ENCODE data around the gene LRRC45. TPM values are rescaled to one million over a fixed set of nuclear protein-coding genes. Genes with fewer than 3 reads are reported as not detected.

Gene LRRC45
- total and polyA plus RNA-seq, 9 of the 15 experiments (the other 6 are each of a cell fraction or from before 2014, with no cell fraction given) = 3.5 to 21.5 (median 11.2) TPM; not detected in 2

DNA sequence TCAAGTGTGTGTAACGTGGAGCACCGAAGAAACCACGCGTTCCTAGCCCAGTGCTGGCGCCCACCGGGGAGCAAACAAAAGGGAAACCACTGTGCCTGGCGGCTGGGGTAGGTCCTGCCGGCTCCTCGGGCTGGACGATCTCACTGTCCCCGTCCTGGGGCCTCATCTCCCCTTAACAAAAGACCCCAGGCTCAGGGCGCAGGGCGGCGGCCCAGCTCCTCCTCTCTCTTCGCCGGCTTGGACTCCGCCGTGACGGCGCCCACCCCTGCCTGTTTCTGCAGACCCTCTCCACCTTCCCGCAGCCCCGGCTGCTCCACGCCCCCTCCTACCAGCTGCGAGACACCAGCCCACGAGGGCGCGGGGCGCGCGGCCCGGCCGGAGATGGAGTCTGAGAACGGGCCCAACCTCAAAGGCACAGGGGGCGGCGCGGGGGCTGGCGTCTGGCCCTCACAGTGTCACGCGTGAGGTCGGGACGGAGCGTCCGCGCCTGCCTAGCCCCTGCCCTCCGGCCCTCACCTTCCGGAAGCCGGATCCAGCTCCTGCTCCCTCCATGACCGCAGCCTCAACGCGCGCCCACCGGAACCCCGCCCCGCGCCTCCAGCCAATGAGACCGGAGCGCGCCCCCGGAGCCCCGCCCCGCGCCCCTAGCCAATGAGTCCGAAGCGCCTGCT is 660 bp upstream of the LRRC45 start, which contains the start of gene CENPX (continued):
- TF ChIP-seq, protein P1, sequence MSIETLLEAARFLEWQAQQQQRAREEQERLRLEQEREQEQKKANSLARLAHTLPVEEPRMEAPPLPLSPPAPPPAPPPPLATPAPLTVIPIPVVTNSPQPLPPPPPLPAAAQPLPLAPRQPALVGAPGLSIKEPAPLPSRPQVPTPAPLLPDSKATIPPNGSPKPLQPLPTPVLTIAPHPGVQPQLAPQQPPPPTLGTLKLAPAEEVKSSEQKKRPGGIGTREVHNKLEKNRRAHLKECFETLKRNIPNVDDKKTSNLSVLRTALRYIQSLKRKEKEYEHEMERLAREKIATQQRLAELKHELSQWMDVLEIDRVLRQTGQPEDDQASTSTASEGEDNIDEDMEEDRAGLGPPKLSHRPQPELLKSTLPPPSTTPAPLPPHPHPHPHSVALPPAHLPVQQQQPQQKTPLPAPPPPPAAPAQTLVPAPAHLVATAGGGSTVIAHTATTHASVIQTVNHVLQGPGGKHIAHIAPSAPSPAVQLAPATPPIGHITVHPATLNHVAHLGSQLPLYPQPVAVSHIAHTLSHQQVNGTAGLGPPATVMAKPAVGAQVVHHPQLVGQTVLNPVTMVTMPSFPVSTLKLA (conservative IDR thresholded peaks at IDR 0.05) = peak; percentile 49 to 86; a peak in 2 of 4 replicates
- TF ChIP-seq, protein P2, sequence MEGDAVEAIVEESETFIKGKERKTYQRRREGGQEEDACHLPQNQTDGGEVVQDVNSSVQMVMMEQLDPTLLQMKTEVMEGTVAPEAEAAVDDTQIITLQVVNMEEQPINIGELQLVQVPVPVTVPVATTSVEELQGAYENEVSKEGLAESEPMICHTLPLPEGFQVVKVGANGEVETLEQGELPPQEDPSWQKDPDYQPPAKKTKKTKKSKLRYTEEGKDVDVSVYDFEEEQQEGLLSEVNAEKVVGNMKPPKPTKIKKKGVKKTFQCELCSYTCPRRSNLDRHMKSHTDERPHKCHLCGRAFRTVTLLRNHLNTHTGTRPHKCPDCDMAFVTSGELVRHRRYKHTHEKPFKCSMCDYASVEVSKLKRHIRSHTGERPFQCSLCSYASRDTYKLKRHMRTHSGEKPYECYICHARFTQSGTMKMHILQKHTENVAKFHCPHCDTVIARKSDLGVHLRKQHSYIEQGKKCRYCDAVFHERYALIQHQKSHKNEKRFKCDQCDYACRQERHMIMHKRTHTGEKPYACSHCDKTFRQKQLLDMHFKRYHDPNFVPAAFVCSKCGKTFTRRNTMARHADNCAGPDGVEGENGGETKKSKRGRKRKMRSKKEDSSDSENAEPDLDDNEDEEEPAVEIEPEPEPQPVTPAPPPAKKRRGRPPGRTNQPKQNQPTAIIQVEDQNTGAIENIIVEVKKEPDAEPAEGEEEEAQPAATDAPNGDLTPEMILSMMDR (IDR thresholded peaks at IDR 0.05 in 2 of 3, conservative IDR thresholded peaks at IDR 0.05 in 1 of 3; ENCODE audit: insufficient read depth in 2 of 3, low read depth in 1 of 3, low read length in 3 of 3) = peak in 1 of 3 experiments; percentile 1; a peak in 1 of 6 replicates
- no peak for TF ChIP-seq CREM (IDR thresholded peaks at IDR 0.05; ENCODE audit: low read depth)
- peak; percentile 76; the same call in 1 of the 2 replicates for TF ChIP-seq ETV5 (CRISPR knock-in tag; IDR thresholded peaks at IDR 0.05; ENCODE audit: low read depth)
- TF ChIP-seq DACH1 (IDR thresholded peaks at IDR 0.05; ENCODE audit: partially characterized antibody) = peak; percentile 42
- peak; percentile 52; the same call in 1 of the 2 replicates for TF ChIP-seq MXI1 (IDR thresholded peaks at IDR 0.05; ENCODE audit: low read depth, low read length)
- TF ChIP-seq, protein P3, sequence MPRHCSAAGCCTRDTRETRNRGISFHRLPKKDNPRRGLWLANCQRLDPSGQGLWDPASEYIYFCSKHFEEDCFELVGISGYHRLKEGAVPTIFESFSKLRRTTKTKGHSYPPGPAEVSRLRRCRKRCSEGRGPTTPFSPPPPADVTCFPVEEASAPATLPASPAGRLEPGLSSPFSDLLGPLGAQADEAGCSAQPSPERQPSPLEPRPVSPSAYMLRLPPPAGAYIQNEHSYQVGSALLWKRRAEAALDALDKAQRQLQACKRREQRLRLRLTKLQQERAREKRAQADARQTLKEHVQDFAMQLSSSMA (CRISPR knock-in tag; IDR thresholded peaks at IDR 0.05) = peak; percentile 85; the same call in 1 of the 2 replicates
- TF ChIP-seq, protein P4, sequence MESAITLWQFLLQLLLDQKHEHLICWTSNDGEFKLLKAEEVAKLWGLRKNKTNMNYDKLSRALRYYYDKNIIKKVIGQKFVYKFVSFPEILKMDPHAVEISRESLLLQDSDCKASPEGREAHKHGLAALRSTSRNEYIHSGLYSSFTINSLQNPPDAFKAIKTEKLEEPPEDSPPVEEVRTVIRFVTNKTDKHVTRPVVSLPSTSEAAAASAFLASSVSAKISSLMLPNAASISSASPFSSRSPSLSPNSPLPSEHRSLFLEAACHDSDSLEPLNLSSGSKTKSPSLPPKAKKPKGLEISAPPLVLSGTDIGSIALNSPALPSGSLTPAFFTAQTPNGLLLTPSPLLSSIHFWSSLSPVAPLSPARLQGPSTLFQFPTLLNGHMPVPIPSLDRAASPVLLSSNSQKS (CRISPR knock-in tag; IDR thresholded peaks at IDR 0.05) = no peak
- TF ChIP-seq, protein P5, sequence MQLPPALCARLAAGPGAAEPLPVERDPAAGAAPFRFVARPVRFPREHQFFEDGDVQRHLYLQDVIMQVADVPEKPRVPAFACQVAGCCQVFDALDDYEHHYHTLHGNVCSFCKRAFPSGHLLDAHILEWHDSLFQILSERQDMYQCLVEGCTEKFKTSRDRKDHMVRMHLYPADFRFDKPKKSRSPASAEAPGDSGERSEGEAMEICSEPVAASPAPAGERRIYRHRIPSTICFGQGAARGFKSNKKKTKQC (CRISPR knock-in tag; IDR thresholded peaks at IDR 0.05) = peak; percentile 79
- peak; percentile 82 for TF ChIP-seq POLR2A (conservative IDR thresholded peaks at IDR 0.05)
- peak; percentile 48; the same call in 1 of the 2 replicates for TF ChIP-seq ESRRA (IDR thresholded peaks at IDR 0.05; ENCODE audit: borderline replicate concordance, low read depth)
- TF ChIP-seq HDAC1 (IDR thresholded peaks at IDR 0.05) = peak in 1 of 2 experiments; percentile 97; a peak in 2 of 4 replicates
- peak; percentile 24 for TF ChIP-seq TBP (optimal IDR thresholded peaks at IDR 0.05; ENCODE audit: low read depth, low read length)
- TF ChIP-seq PHF8 (IDR thresholded peaks at IDR 0.05; ENCODE audit: borderline replicate concordance, low read length) = peak; percentile 63; the same call in 1 of the 2 replicates
- TF ChIP-seq MECOM (CRISPR knock-in tag; IDR thresholded peaks at IDR 0.05) = no peak
- TF ChIP-seq EGR1 (conservative IDR thresholded peaks at IDR 0.05) = peak; percentile 12; the same call in 1 of the 2 replicates
- TF ChIP-seq MTA3 (IDR thresholded peaks at IDR 0.05; ENCODE audit: borderline replicate concordance) = peak; percentile 29; the same call in 1 of the 2 replicates
- peak; percentile 82 for TF ChIP-seq RBFOX2 (IDR thresholded peaks at IDR 0.05; ENCODE audit: low read depth, low read length)
- TF ChIP-seq GABPA (tag; conservative IDR thresholded peaks at IDR 0.05; ENCODE audit: low read depth) = peak; percentile 89
- TF ChIP-seq KDM5B (IDR thresholded peaks at IDR 0.05; ENCODE audit: insufficient replicate concordance, low read depth, low read length) = peak; percentile 51
- TF ChIP-seq TAF1 (IDR thresholded peaks at IDR 0.05; ENCODE audit: control insufficient read depth, extremely low read depth, insufficient read depth, low read length, severe bottlenecking) = peak; percentile 68
- no peak for TF ChIP-seq ZKSCAN8 (CRISPR knock-in tag; IDR thresholded peaks at IDR 0.05)
- TF ChIP-seq TCF7L2 (IDR thresholded peaks at IDR 0.05; ENCODE audit: low read depth, low read length) = no peak
